Psoas muscle (tissue), 8 donors: Measurements from ENCODE around the gene RRBP1. TPM values are rescaled to one million over a fixed set of nuclear protein-coding genes. Genes with fewer than 3 reads are reported as not detected.

Experiments
- ATAC-seq, 4 donors: fragments of 200-7000 bp; cut with Tn5 transposase; one replicate each; pipeline ENCODE4 v1.9.1; 2020; ENCODE audit warnings: moderate library complexity in 3 of 4, mild to moderate bottlenecking in 2 of 4
- DNase-seq, 2 donors: peaks; one replicate each; pipeline ENCODE4 v3.0.0-alpha.2; 2020
- H3K27ac ChIP-seq: fragments of 200-600 bp; one replicate; pipeline ENCODE4 v1.8.0; 2022
- H3K27me3 ChIP-seq, 3 donors: fragments of 200-600 bp in 1 of 3; one replicate each; pipeline versions ENCODE4 v1.6.1 to v1.8.0; 2013 to 2022; ENCODE audit warnings: low read length in 2 of 3, mild to moderate bottlenecking in 2 of 3, moderate library complexity in 1 of 3; ENCODE audit not compliant: insufficient read depth in 3 of 3
- H3K36me3 ChIP-seq, 2 donors: fragments of 200-600 bp in 1 of 2; one replicate each; pipeline versions ENCODE4 v1.6.1 to v1.8.0; 2013 to 2022; ENCODE audit warnings: low read depth in 1 of 2, mild to moderate bottlenecking in 1 of 2, moderate library complexity in 1 of 2; ENCODE audit not compliant: insufficient read depth in 1 of 2
- H3K4me1 ChIP-seq: fragments of 200-600 bp; one replicate; pipeline ENCODE4 v1.8.0; 2022
- H3K4me3 ChIP-seq: fragments of 200-600 bp; one replicate; pipeline ENCODE4 v1.8.0; 2022; ENCODE audit warnings: mild to moderate bottlenecking
- H3K9me3 ChIP-seq: fragments of 200-600 bp; one replicate; pipeline ENCODE4 v1.8.0; 2022
- CTCF ChIP-seq: fragments of 200-600 bp; IDR thresholded peaks from one replicate; pipeline ENCODE4 v1.8.0; 2022; ENCODE audit warnings: antibody characterized with exemption
- WGBS, 3 donors: extraction: QIAGEN DNeasy Blood & Tissue Kit; methylation state at CpG; one replicate each; pipeline versions ENCODE4 v1.1.6 to v1.1.7; 2013; 5-methylcytosine and 5-hydroxymethylcytosine counted together
- intact Hi-C, 2 donors: fragments of 100-400 bp; cut with DNase I; formaldehyde crosslinking; loops; one replicate each; pipeline versions ENCODE4 v1.11.0 to v1.14.2; 2022
- polyA plus RNA-seq, 3 donors: library from polyadenylated mRNA; stranded (reverse); fragments of 200-250 nt; gene quantifications; one replicate each; pipeline ENCODE4 v1.2.3, GENCODE V29; 2013
- total RNA-seq, 4 donors: library from RNA; stranded (reverse); fragmentation: NEBNext Ultra II Directional in 2 of 4; extraction: Animal tissue kit (Norgen Biotek cat#: 25700) in 2 of 4; gene quantifications; one replicate each; pipeline versions ENCODE4 v1.2.1 to v1.2.4, GENCODE V29; 2021 to 2023
- donor health status: healthy with polysubstance abuse.
- donor health status: DM: no; HTN: no; CAD: no; lungs with moderate emphysema.
- donor health status: Bipolar disorder and iron deficiency.
- donor health status: healthy.
- donor health status: DM: yes; HTN: yes; CAD: no.
- donor health status: DM: no; HTN: no; CAD: no.
- donor health status: DM: no; HTN: no; CAD: no.
- donor health status: DM: yes; HTN: yes; CAD: no.

Gene RRBP1
- total and polyA plus RNA-seq, 7 donors, result 14.2 to 40.8 (median 21.8) TPM

GRCh38 chr20:17606001-17606400 is 76.0 kb downstream of the RRBP1 start:
- Histone ChIP-seq H3K27me3 (no peaks in the 10 kb centered on the region), H3K27ac (no peak overlapping the region), H3K4me1 (no peaks in the 10 kb centered on the region), H3K36me3 (peaks cover 0 to 67% of the 10 kb centered on the region in 2 donors), H3K4me3 (no peak overlapping the region), H3K9me3 (no peaks in the 10 kb centered on the region)
- WGBS, 3 donors, result 84 to 93% (median 92%) methylated on average over 2 of the region's 2 CpGs
- no peak for ATAC-seq
- intact Hi-C loops, result no loop called here
- TF ChIP-seq CTCF, result no peak
- no peak for DNase-seq

- no peak overlapping the region for H3K27ac ChIP-seq
- WGBS, 3 donors, result 70 to 80% (median 71%) methylated on average over 5 of the region's 5 CpGs
- H3K27me3 ChIP-seq, result no peaks in the 10 kb centered on the region
- ATAC-seq (no peak), DNase-seq (no peak)
- H3K4me1 ChIP-seq, result no peaks in the 10 kb centered on the region
- no peak overlapping the region for H3K4me3 ChIP-seq
- H3K36me3 ChIP-seq, result peaks cover 0 to 67% of the 10 kb centered on the region in 2 donors
- no peaks in the 10 kb centered on the region for H3K9me3 ChIP-seq
- intact Hi-C loops, result no loop called here
- TF ChIP-seq CTCF, result no peak
These were observed 76.8 kb downstream of the RRBP1 start for GRCh38 chr20:17605131-17605660.

GRCh38 chr20:17602493-17602892 is 79.5 kb downstream of the RRBP1 start:
- Histone ChIP-seq H3K4me1 (no peaks in the 10 kb centered on the region), H3K27me3 (no peaks in the 10 kb centered on the region), H3K4me3 (no peak overlapping the region), H3K27ac (no peak overlapping the region), H3K36me3 (peaks cover 0 to 57% of the 10 kb centered on the region in 2 donors), H3K9me3 (no peaks in the 10 kb centered on the region)
- DNase-seq, result no peak
- intact Hi-C loops, result no loop called here
- 94 to 99% (median 99%) methylated on average over 4 of the region's 4 CpGs for WGBS, 3 donors
- no peak for TF ChIP-seq CTCF
- ATAC-seq, result no peak

- Histone ChIP-seq H3K27me3 (no peaks in the 10 kb centered on the region), H3K36me3 (peaks cover 0 to 51% of the 10 kb centered on the region in 2 donors), H3K4me1 (no peaks in the 10 kb centered on the region), H3K4me3 (no peak overlapping the region), H3K27ac (no peak overlapping the region), H3K9me3 (no peaks in the 10 kb centered on the region)
- DNase-seq, result no peak
- intact Hi-C loops, result no loop called here
- ATAC-seq, result no peak
- TF ChIP-seq CTCF, result no peak
- 71 to 86% (median 77%) methylated on average over 4 of the region's 4 CpGs for WGBS, 3 donors
These were observed 80.1 kb downstream of the RRBP1 start for GRCh38 chr20:17601957-17602356.

- H3K4me1 ChIP-seq, result peaks cover 25% of the 10 kb centered on the region
- H3K36me3 ChIP-seq, result peaks cover 0 to 18% of the 10 kb centered on the region in 2 donors
These were observed 84.0 kb downstream of the RRBP1 start for GRCh38 chr20:17598013-17598550.

More at GRCh38 chr20:17598013-17598550, 84.0 kb downstream of the RRBP1 start:
- 85 to 97% (median 90%) methylated on average over 1 of the region's 1 CpG for WGBS, 3 donors
- no peak overlapping the region for H3K27ac ChIP-seq
- H3K4me3 ChIP-seq, result no peak overlapping the region
- ATAC-seq, result no peak
- H3K27me3 ChIP-seq, result no peaks in the 10 kb centered on the region
- no peak for DNase-seq
- no peaks in the 10 kb centered on the region for H3K9me3 ChIP-seq
- intact Hi-C loops, result no loop called here
- TF ChIP-seq CTCF, result no peak
